Neural crest cell (in vitro differentiated cells): ENCODE data around the gene LRRC4B. TPM values are rescaled to one million over a fixed set of nuclear protein-coding genes. Genes with fewer than 3 reads are reported as not detected.

Experiments used
- DNase-seq: peaks from one replicate; pipeline ENCODE4 v3.0.0; 2021; ENCODE audit warnings: low read depth, mixed read lengths, low spot score
- H3K27ac Mint-ChIP-seq: one replicate; pipeline ENCODE4 v1.8.0; 2021; ENCODE audit warnings: mild to moderate bottlenecking, mixed read lengths; ENCODE audit not compliant: unreplicated experiment
- H3K27me3 Mint-ChIP-seq: 2 replicates; pipeline ENCODE4 v1.8.0; 2021; ENCODE audit warnings: low read depth, mild to moderate bottlenecking, mixed read lengths
- H3K36me3 Mint-ChIP-seq: 2 replicates; pipeline ENCODE4 v1.8.0; 2021; ENCODE audit warnings: low read depth, mild to moderate bottlenecking, mixed read lengths
- H3K4me1 Mint-ChIP-seq: 2 replicates; pipeline ENCODE4 v1.8.0; 2021; ENCODE audit warnings: mixed read lengths
- H3K4me3 Mint-ChIP-seq: one replicate; pipeline ENCODE4 v1.8.0; 2021; ENCODE audit warnings: mild to moderate bottlenecking, mixed read lengths
- H3K9me3 Mint-ChIP-seq: 2 replicates; pipeline ENCODE4 v1.8.0; 2021; ENCODE audit warnings: mixed read lengths
- total RNA-seq: library from RNA; stranded (reverse); gene quantifications from 2 replicates; pipeline ENCODE4 v1.2.1, GENCODE V29; 2021
- TF ChIP-seq, protein P1 (sequence below): fragments of 200-600 bp; sonication (generic); conservative IDR thresholded peaks from 2 replicates; pipeline ENCODE4 v1.5.0; 2021; ENCODE audit warnings: antibody characterized with exemption, mild to moderate bottlenecking

LRRC4B gene
- total RNA-seq, 1 donor from 2014 or later: 50.2 TPM

DNA sequence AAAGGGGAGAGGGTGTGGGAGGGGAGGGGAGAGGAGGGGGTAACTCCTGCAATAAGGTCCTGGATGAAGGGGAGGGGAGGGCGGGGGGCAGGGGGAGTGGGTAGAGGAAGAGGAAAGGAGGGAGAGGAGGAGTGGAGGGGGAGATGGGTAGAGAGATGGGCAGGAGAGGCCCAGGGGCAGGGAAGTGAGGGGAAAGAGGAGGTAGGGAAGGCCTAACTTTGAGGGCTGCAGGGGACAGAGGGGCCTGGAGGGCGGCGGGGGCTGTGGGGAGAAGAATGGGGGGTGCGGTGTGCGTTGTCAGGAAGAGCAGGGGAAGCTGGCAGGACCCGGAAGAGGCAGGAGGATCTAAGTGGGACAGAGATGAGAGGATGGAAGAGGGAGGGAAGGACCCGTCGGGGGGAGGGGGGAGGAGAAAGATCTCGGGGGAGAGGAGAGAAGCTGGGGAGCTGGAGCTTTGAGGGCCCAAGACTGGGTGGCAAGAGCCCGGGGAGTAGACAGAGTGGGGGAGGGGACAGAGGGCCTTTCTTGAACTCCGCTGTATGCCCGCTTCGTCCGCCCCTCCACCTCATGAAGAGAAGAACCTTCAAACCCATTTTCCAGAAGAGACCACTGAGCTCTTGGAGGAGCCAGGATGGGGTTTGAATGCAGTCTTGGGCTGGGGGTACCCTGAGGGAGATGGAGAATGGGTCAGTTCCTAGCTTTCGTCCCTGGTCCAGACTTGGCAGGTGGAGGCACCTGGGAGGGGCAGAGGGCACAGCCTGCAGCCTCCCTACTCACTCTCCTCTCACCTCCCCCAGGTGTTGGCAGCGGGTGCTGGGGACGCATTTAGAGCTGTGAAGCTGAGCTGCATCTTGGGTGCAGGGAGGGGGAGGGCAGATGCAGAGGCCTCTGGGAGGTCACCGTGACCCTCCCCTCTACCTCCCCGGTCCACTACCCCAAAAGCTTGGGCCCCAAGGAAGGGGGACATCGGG is 778 bp upstream of the LRRC4B start:
- Mint-ChIP-seq H3K9me3 (no peaks in the 10 kb centered on the region), H3K27me3 (peaks cover 14% of the 10 kb centered on the region), H3K36me3 (no peaks in the 10 kb centered on the region), H3K27ac (no peak overlapping the region), H3K4me3 (peak overlapping the region; percentile 64), H3K4me1 (peaks cover 25% of the 10 kb centered on the region)
- TF ChIP-seq, protein P1, sequence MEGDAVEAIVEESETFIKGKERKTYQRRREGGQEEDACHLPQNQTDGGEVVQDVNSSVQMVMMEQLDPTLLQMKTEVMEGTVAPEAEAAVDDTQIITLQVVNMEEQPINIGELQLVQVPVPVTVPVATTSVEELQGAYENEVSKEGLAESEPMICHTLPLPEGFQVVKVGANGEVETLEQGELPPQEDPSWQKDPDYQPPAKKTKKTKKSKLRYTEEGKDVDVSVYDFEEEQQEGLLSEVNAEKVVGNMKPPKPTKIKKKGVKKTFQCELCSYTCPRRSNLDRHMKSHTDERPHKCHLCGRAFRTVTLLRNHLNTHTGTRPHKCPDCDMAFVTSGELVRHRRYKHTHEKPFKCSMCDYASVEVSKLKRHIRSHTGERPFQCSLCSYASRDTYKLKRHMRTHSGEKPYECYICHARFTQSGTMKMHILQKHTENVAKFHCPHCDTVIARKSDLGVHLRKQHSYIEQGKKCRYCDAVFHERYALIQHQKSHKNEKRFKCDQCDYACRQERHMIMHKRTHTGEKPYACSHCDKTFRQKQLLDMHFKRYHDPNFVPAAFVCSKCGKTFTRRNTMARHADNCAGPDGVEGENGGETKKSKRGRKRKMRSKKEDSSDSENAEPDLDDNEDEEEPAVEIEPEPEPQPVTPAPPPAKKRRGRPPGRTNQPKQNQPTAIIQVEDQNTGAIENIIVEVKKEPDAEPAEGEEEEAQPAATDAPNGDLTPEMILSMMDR: no peak
- no peak for DNase-seq

DNA sequence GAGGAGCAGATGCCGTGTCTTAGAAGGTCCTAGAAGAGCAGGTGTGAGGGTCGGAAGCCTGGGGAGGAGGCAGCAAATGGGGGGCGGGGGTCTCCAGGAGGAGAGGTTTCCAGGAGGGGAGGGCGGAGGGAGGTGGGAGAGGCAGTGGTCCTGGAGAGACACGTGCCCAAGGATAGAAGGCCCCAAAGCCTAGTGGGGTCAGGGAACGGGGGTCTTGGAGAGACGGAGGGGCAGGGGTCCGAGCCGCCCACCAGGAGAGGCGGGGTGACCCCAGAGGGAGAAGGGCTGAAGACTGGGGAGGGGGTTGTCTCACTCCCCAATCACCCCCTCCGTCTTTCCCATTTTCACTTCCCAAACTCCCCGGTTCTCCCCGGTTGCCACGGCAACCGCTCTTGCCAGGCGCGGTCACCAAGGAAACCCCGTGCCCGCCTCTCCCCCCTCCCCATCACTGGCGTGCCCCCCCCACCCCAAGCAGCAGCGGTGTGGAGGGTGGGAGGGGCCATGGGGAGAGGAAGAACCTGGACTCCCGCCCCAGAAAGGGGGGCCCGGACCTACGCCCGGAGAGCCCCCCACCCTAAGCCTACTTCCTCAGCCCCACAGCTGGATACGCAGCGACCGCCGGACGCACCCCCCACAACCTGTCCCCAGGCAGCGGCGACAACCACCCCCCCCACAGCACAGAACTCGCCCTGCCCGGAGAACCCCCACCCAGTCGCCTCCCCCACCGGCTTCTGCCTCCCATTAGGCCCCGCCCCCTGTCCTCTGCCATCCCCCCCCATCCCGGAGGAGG is 988 bp downstream of the LRRC4B start:
- DNase-seq: no peak
- no peak overlapping the region for H3K27ac Mint-ChIP-seq
- TF ChIP-seq, protein P1: no peak
- H3K4me3 Mint-ChIP-seq: peak overlapping the region; percentile 82
- H3K27me3 Mint-ChIP-seq: peaks cover 14% of the 10 kb centered on the region
- no peaks in the 10 kb centered on the region for H3K9me3 Mint-ChIP-seq
- H3K36me3 Mint-ChIP-seq: no peaks in the 10 kb centered on the region
- H3K4me1 Mint-ChIP-seq: peaks cover 37% of the 10 kb centered on the region

DNA sequence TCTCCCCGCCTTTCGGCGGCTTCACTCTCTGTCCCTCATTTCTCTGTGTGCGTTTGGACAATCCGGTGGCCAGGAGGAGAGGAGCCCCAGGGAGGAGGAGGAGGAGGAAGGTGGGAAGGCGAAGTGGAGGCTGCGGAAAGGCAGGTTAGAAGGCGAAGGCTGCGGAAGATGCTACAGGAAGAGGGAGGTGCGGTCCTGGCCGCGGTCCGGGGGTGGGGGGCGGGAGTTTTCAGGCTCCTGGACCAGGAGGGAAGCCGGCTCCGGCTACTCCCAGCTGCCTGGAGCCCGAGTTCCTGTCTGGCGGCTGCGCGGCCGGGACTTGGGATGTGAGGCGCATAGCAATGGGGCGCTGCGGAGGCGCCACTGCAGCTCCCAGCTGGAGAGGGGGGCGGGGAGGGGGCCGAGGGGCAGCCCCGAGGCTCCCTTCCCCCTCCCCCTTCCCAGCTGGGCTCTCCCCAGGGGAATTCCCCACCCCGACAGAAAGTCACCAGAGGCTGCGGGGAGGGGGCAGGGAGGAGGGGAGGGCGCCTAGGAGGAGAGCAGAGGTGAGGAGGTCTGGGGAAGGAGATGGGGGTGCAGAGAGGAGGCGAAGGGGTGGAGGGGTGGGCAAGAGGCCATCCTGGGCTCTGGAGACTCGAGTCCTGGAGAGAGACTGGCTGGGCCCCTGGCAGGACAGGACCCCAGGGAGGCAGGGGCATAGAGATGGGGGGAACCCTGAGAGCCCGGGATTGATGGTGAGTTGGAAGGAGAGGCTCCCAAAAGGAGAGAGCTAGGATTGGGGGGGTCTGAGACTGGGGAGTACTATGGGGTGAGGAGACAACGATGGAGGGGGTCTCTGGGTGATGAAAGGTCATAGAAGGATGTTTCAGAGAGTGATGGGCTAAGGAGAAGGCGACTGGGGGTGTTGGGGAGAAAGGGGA is 2.0 kb downstream of the LRRC4B start:
- Mint-ChIP-seq H3K4me1 (peaks cover 38% of the 10 kb centered on the region), H3K27me3 (peaks cover 14% of the 10 kb centered on the region), H3K36me3 (no peaks in the 10 kb centered on the region), H3K4me3 (peak overlapping the region; percentile 82), H3K9me3 (no peaks in the 10 kb centered on the region), H3K27ac (no peak overlapping the region)
- TF ChIP-seq, protein P1: no peak
- DNase-seq: no peak

GRCh38 chr19:50564229-50565105 is 3.8 kb downstream of the LRRC4B start:
- no peaks in the 10 kb centered on the region for H3K36me3 Mint-ChIP-seq
- TF ChIP-seq, protein P1: no peak
- H3K4me1 Mint-ChIP-seq: peaks cover 41% of the 10 kb centered on the region
- peaks cover 14% of the 10 kb centered on the region for H3K27me3 Mint-ChIP-seq
- H3K9me3 Mint-ChIP-seq: no peaks in the 10 kb centered on the region
- peak overlapping the region; percentile 75 for H3K4me3 Mint-ChIP-seq
- no peak for DNase-seq
- H3K27ac Mint-ChIP-seq: no peak overlapping the region
